Measurements from ENCODE around the gene RFX4. TPM values are rescaled to one million over a fixed set of nuclear protein-coding genes. Genes with fewer than 3 reads are reported as not detected.

RFX4 gene
- total RNA-seq (ENCODE audit: unreplicated experiment): not detected
- long read RNA-seq: 0 reads

DNA sequence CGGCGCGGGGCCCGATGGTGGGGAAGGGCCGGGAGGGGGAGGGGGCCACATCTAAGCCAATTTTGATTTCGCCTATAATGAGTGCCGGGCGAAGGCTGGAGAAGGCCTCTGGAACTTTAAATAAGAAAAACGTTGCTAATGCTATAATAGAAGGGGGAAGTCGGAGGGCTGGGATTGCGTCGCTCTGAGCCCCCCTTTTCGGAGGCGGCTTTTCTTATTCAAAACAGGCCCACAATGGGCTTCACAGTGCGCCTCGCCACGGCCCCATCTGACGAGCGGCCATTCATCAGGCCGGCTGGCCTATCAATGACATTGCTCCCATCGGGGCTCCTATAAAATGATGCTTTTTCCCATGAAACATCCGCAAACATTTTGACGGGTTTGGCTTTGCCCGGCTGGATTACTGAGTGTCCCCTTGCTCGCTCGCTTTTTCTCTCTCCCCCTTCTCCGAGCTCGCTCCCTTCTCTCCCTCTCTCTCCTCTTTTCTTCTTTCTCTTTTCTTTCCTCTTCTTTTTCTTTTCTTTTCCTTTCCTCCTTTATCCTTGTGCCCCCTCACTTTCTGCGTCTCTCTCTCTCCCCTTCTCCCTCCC lies at the start of gene RFX4:
RFX4 (plus strand) TSS at position 364 of the 590 bp plus-strand sequence. CDS start 317 bp downstream, outside the sequence.
- peak within 1 kb of the TSS; percentile 64 for H3K4me3 Mint-ChIP-seq (ENCODE audit: unreplicated experiment)
- no peak for DNase-seq
- TF ChIP-seq, protein P1, sequence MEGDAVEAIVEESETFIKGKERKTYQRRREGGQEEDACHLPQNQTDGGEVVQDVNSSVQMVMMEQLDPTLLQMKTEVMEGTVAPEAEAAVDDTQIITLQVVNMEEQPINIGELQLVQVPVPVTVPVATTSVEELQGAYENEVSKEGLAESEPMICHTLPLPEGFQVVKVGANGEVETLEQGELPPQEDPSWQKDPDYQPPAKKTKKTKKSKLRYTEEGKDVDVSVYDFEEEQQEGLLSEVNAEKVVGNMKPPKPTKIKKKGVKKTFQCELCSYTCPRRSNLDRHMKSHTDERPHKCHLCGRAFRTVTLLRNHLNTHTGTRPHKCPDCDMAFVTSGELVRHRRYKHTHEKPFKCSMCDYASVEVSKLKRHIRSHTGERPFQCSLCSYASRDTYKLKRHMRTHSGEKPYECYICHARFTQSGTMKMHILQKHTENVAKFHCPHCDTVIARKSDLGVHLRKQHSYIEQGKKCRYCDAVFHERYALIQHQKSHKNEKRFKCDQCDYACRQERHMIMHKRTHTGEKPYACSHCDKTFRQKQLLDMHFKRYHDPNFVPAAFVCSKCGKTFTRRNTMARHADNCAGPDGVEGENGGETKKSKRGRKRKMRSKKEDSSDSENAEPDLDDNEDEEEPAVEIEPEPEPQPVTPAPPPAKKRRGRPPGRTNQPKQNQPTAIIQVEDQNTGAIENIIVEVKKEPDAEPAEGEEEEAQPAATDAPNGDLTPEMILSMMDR (IDR thresholded peaks at IDR 0.05; ENCODE audit: partially characterized antibody, unreplicated experiment): no peak
- H3K27me3 Mint-ChIP-seq (ENCODE audit: unreplicated experiment): peaks cover 40% of the 10 kb centered on the region
- peaks cover 8% of the 10 kb centered on the region for H3K9me3 Mint-ChIP-seq (ENCODE audit: unreplicated experiment)
- H3K4me1 Mint-ChIP-seq (ENCODE audit: low read depth, unreplicated experiment): peaks cover 9% of the 10 kb centered on the region
- H3K36me3 Mint-ChIP-seq (ENCODE audit: unreplicated experiment): peaks cover 4% of the 10 kb centered on the region
- no peak within 1 kb of the TSS for H3K27ac Mint-ChIP-seq (ENCODE audit: unreplicated experiment)

DNA sequence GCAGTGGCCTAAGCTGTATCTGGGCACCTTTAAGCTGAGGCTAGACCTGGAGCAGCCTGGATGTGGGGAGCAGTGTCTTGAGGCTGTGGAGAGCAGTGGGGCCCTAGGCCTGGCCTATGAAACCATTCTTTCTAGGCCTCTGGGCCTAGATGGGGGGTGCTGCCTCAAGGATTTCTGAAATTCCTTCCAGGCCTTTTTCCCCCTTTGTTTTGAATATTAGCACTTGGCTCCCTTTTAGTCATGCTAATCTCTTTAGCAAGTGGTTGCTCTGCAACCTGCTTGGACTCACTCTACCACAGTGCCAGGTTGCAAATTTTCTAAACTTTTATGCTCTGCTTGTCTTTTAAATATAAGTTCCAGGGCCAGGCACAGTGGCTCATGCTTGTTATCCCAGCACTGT lies 41.6 kb upstream of the RFX4 start:
- no peak for DNase-seq
- no peak overlapping the region for H3K4me3 Mint-ChIP-seq (ENCODE audit: unreplicated experiment)
- H3K36me3 Mint-ChIP-seq (ENCODE audit: unreplicated experiment): peaks cover 5% of the 10 kb centered on the region
- TF ChIP-seq, protein P1 (IDR thresholded peaks at IDR 0.05; ENCODE audit: partially characterized antibody, unreplicated experiment): no peak
- peaks cover 3% of the 10 kb centered on the region for H3K27me3 Mint-ChIP-seq (ENCODE audit: unreplicated experiment)
- H3K9me3 Mint-ChIP-seq (ENCODE audit: unreplicated experiment): peaks cover 6% of the 10 kb centered on the region
- no peak overlapping the region for H3K27ac Mint-ChIP-seq (ENCODE audit: unreplicated experiment)
- H3K4me1 Mint-ChIP-seq (ENCODE audit: low read depth, unreplicated experiment): peaks cover 5% of the 10 kb centered on the region

DNA sequence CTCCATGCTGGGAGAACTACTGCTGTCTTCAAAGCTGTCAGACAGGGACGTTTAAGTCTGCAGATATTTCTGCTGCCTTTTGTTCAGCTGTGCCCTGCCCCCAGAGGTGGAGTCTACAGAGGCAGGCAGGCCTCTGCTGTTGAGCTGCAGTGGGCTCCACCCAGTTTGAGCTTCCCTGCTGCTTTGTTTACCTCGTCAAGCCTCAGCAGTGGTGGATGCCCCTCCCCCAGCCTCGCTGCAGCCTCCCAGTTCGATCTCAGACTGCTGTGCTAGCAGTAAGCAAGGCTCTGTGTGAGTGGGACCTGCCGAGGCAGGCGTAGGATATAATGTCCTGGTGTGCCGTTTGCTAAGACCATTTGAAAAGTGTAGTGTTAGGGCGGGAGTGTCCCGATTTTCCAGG lies 31.4 kb upstream of the RFX4 start:
- no peak for DNase-seq
- Mint-ChIP-seq H3K27me3 (ENCODE audit: unreplicated experiment) (peaks cover 4% of the 10 kb centered on the region), H3K36me3 (ENCODE audit: unreplicated experiment) (peaks cover 6% of the 10 kb centered on the region), H3K27ac (ENCODE audit: unreplicated experiment) (no peak overlapping the region), H3K4me1 (ENCODE audit: low read depth, unreplicated experiment) (no peaks in the 10 kb centered on the region), H3K9me3 (ENCODE audit: unreplicated experiment) (peaks cover 4% of the 10 kb centered on the region), H3K4me3 (ENCODE audit: unreplicated experiment) (no peak overlapping the region)
- TF ChIP-seq, protein P1 (IDR thresholded peaks at IDR 0.05; ENCODE audit: partially characterized antibody, unreplicated experiment): no peak

DNA sequence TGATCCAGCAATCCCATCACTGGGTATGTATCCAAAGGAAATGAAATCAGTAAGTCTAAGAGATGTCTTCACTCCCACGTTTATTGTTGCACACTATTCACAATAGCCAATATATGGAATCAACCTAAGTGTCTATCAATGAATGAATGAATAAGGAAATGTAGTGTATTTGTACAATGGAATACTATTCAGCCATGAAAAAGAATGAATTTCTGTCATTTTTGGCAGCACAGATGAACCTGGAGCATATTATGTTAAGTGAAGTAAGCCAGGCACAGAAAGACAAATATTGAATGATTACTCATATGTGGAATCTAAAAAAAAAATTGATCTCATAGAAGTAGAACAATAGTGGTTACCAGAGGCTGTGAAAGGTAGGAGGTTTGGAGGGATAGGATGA lies 30.6 kb upstream of the RFX4 start:
- Mint-ChIP-seq H3K27ac (ENCODE audit: unreplicated experiment) (no peak overlapping the region), H3K4me1 (ENCODE audit: low read depth, unreplicated experiment) (no peaks in the 10 kb centered on the region), H3K36me3 (ENCODE audit: unreplicated experiment) (peaks cover 6% of the 10 kb centered on the region), H3K4me3 (ENCODE audit: unreplicated experiment) (no peak overlapping the region), H3K9me3 (ENCODE audit: unreplicated experiment) (peaks cover 4% of the 10 kb centered on the region), H3K27me3 (ENCODE audit: unreplicated experiment) (peaks cover 4% of the 10 kb centered on the region)
- TF ChIP-seq, protein P1 (IDR thresholded peaks at IDR 0.05; ENCODE audit: partially characterized antibody, unreplicated experiment): no peak
- no peak for DNase-seq

DNA sequence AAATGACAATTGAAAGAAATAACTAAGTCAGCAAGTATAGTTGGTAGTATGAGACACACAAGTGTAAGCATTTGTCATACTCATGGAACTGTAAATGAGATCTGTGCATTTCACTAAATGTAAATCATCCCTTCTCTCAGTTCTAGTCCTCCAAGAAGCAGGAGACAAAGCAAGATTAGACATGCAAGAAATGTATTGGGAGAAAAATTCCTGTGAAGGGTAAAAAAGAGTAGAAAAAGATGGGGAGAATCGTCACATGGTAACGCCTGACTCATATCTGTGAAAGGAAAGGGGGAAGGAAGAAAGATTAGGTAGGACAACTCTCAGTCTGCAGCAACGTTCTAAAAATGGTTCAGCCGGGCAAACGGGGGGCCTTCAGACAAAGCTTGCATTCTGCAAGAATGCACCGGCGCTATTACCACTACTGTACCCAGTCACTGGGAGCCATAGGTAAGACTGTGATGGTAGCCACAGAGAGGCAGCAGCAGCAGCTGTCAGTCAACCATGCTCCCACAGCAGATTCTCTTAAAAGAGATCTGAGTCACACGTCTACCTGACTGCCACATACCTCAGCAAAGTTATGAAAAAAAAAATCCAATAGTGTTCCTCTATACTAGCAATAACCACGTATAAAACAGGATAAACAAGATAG lies 18.0 kb upstream of the RFX4 start:
- Mint-ChIP-seq H3K9me3 (ENCODE audit: unreplicated experiment) (no peaks in the 10 kb centered on the region), H3K4me1 (ENCODE audit: low read depth, unreplicated experiment) (no peaks in the 10 kb centered on the region), H3K27ac (ENCODE audit: unreplicated experiment) (no peak overlapping the region), H3K4me3 (ENCODE audit: unreplicated experiment) (no peak overlapping the region), H3K36me3 (ENCODE audit: unreplicated experiment) (no peaks in the 10 kb centered on the region), H3K27me3 (ENCODE audit: unreplicated experiment) (no peaks in the 10 kb centered on the region)
- DNase-seq: no peak
- TF ChIP-seq, protein P1 (IDR thresholded peaks at IDR 0.05; ENCODE audit: partially characterized antibody, unreplicated experiment): no peak
